OCI-LY7 (cell line): ENCODE data around the gene VPREB3. TPM values are rescaled to one million over a fixed set of nuclear protein-coding genes. Genes with fewer than 3 reads are reported as not detected.

Source experiments
- BruUV-seq: library from RNA; stranded (reverse); fragments of 400-500 nt; replicated peaks from 2 replicates; lab custom pipeline; 2021; lab: Mats Ljungman, UMichigan
- CTCF ChIA-PET: fragments of 300-600 bp; sonication (Branson Sonifier 250); formaldehyde crosslinking; loops from one replicate; lab custom pipeline; 2022; ENCODE audit warnings: antibody characterized with exemption; ENCODE audit not compliant: unreplicated experiment; lab: Charles Lee
- POLR2A ChIA-PET: fragments of 300-600 bp; sonication (Branson Sonifier 250); formaldehyde crosslinking; loops from one replicate; lab custom pipeline; 2022; ENCODE audit warnings: antibody characterized with exemption; lab: Charles Lee
- DNase-seq: peaks from one replicate; pipeline ENCODE4 v3.0.0-alpha.2; 2015; ENCODE audit warnings: low spot score
- H2AFZ ChIP-seq: fragments of 200-600 bp; sonication (generic), shearing (Covaris generic); 2 replicates; pipeline ENCODE4 v1.6.1; 2014; ENCODE audit warnings: mild to moderate bottlenecking, antibody characterized with exemption, low read length, moderate library complexity
- H3K27ac ChIP-seq: fragments of 200-600 bp; sonication (generic); 2 replicates; pipeline ENCODE4 v1.5.1; 2014; ENCODE audit warnings: mixed run types, low read depth, mild to moderate bottlenecking, moderate library complexity, low read length, inconsistent platforms; ENCODE audit not compliant: poor library complexity, severe bottlenecking
- H3K36me3 ChIP-seq: fragments of 200-600 bp; sonication (generic); 2 replicates; pipeline ENCODE4 v1.6.1; 2014; ENCODE audit warnings: mild to moderate bottlenecking, antibody characterized with exemption, low read length, moderate library complexity, mixed read lengths; ENCODE audit not compliant: insufficient read depth
- H3K4me1 ChIP-seq: fragments of 200-600 bp; sonication (generic); 2 replicates; pipeline ENCODE4 v1.5.1; 2014; ENCODE audit warnings: mild to moderate bottlenecking, low read length; ENCODE audit not compliant: insufficient read depth, poor library complexity, severe bottlenecking
- H3K4me2 ChIP-seq: fragments of 200-600 bp; sonication (generic); 2 replicates; pipeline ENCODE4 v1.6.1; 2014; ENCODE audit warnings: mild to moderate bottlenecking, low read length
- H3K4me3 ChIP-seq: fragments of 200-600 bp; sonication (generic); 2 replicates; pipeline ENCODE4 v1.5.1; 2014; ENCODE audit warnings: mild to moderate bottlenecking, low read depth, low read length; ENCODE audit not compliant: poor library complexity, severe bottlenecking
- H3K79me2 ChIP-seq: fragments of 200-600 bp; sonication (generic); 2 replicates; pipeline ENCODE4 v1.6.1; 2016; ENCODE audit warnings: low read depth, mild to moderate bottlenecking, low read length, moderate library complexity, mixed read lengths; ENCODE audit not compliant: insufficient read depth
- H3K9me2 ChIP-seq: fragments of 200-600 bp; sonication (generic); 2 replicates; pipeline ENCODE4 v1.6.1; 2016; ENCODE audit warnings: mild to moderate bottlenecking, low read length, mixed read lengths; ENCODE audit not compliant: insufficient read depth
- H3K9me3 ChIP-seq: fragments of 200-600 bp; sonication (generic); 2 replicates; pipeline ENCODE4 v1.6.1; 2014; ENCODE audit warnings: mild to moderate bottlenecking, mixed run types, low read length, mixed read lengths
- H4K20me1 ChIP-seq: fragments of 200-600 bp; sonication (generic); 2 replicates; pipeline ENCODE4 v1.6.1; 2014; ENCODE audit warnings: mild to moderate bottlenecking, antibody characterized with exemption, low read length, moderate library complexity, mixed read lengths; ENCODE audit not compliant: insufficient read depth
- CTCF ChIP-seq: fragments of 200-600 bp; sonication (generic); conservative IDR thresholded peaks from 2 replicates; pipeline ENCODE4 v1.5.1; 2014; ENCODE audit warnings: mild to moderate bottlenecking, antibody characterized with exemption, low read length, moderate library complexity, mixed read lengths
- EZH2phosphoT487 ChIP-seq: fragments of 200-600 bp; sonication (generic); IDR thresholded peaks from 2 replicates; pipeline ENCODE4 v1.6.1; 2018; ENCODE audit warnings: low read depth, borderline replicate concordance, mild to moderate bottlenecking, mixed run types, antibody characterized with exemption, low read length, moderate library complexity, mixed read lengths
- intact Hi-C: fragments of 100-400 bp; cut with micrococcal nuclease; formaldehyde crosslinking; loops from one replicate; pipeline ENCODE4 v1.10.0; 2022; ENCODE audit not compliant: unreplicated experiment
- total RNA-seq, 2 experiments: library from RNA; depleted of rRNA in 1 of 2; stranded (reverse); fragments of >200 nt in 1 of 2; shearing (Covaris generic) in 1 of 2; gene quantifications; 2 replicates each; pipeline ENCODE4 v1.2.3, GENCODE V29; 2014 to 2022

Gene VPREB3
- total RNA-seq, 2 experiments from 2014 or later: 241 to 312 TPM

GRCh38 chr22:23764899-23765881, 11.0 kb upstream of the VPREB3 start:
- intact Hi-C loops: loop anchor here (5.0 kb wide), 2 partner anchors 147 to 223 kb away; no protein-coding TSS in a partner anchor
- Histone ChIP-seq H2AFZ (no peak overlapping the region), H3K27ac (peak overlapping the region; percentile 74), H3K4me3 (peak overlapping the region; percentile 99), H3K9me3 (no peaks in the 10 kb centered on the region), H3K79me2 (peaks cover 26% of the 10 kb centered on the region), H3K36me3 (peaks cover 43% of the 10 kb centered on the region), H4K20me1 (peaks cover 12% of the 10 kb centered on the region; the same call in 1 of the 2 replicates), H3K4me2 (peak overlapping the region; percentile 98), H3K4me1 (peaks cover 61% of the 10 kb centered on the region), H3K9me2 (no peaks in the 10 kb centered on the region)
- BruUV-seq: no TSS peak
- ChIA-PET POLR2A (interaction anchor here (0.5 to 1.0 kb wide), 2 partner anchors 12 to 114 kb away, joined by 3 read pairs; no protein-coding TSS in a partner anchor), CTCF (no interaction called here)
- TF ChIP-seq CTCF (no peak), EZH2phosphoT487 (no peak)
- DNase-seq: no peak

GRCh38 chr22:23763954-23764353, 9.7 kb upstream of the VPREB3 start:
- peak overlapping the region; percentile 98 for H3K4me2 ChIP-seq

More at GRCh38 chr22:23763954-23764353, 9.7 kb upstream of the VPREB3 start:
- no peaks in the 10 kb centered on the region for H3K9me2 ChIP-seq
- peaks cover 48% of the 10 kb centered on the region for H3K4me1 ChIP-seq
- H4K20me1 ChIP-seq: peaks cover 12% of the 10 kb centered on the region; the same call in 1 of the 2 replicates
- peak overlapping the region; percentile 74 for H3K27ac ChIP-seq
- no TSS peak for BruUV-seq
- POLR2A ChIA-PET: interaction anchor here (0.9 kb wide), 1 partner anchor 30 kb away, joined by 3 read pairs; no protein-coding TSS in a partner anchor
- no peak overlapping the region for H2AFZ ChIP-seq
- no peak for TF ChIP-seq CTCF
- no peak for TF ChIP-seq EZH2phosphoT487
- peak overlapping the region; percentile 99 for H3K4me3 ChIP-seq
- intact Hi-C loops: no loop called here
- peaks cover 26% of the 10 kb centered on the region for H3K79me2 ChIP-seq
- no peaks in the 10 kb centered on the region for H3K9me3 ChIP-seq
- no peak for DNase-seq
- H3K36me3 ChIP-seq: peaks cover 43% of the 10 kb centered on the region
- CTCF ChIA-PET: no interaction called here
